NB4 (cell line): ENCODE results near the gene ADGRA1.

ENCODE experiments used
- DNase-seq: peaks from one replicate; pipeline ENCODE4 v3.0.0; 2010; ENCODE audit warnings: low read depth
- H3K4me3 ChIP-seq: one replicate; pipeline ENCODE4 v1.5.1; 2011; ENCODE audit warnings: mild to moderate bottlenecking, low read depth, low read length, moderate library complexity
- MYC ChIP-seq: IDR thresholded peaks from 2 replicates; pipeline ENCODE4 v1.6.1; 2011; ENCODE audit warnings: low read depth, low read length
- POLR2A ChIP-seq: IDR thresholded peaks from 2 replicates; pipeline ENCODE4 v1.6.1; 2011; ENCODE audit warnings: mild to moderate bottlenecking; ENCODE audit not compliant: insufficient read length; ENCODE audit errors: extremely low read depth
- TF ChIP-seq, protein P1 (sequence below): IDR thresholded peaks from one replicate; pipeline ENCODE4 v1.5.1; 2012; ENCODE audit warnings: low read depth, low read length
- TF ChIP-seq, protein P2 (sequence below): IDR thresholded peaks from 2 replicates; pipeline ENCODE4 v1.6.1; 2011; ENCODE audit warnings: low read depth, low read length

The ADGRA1 gene

DNA sequence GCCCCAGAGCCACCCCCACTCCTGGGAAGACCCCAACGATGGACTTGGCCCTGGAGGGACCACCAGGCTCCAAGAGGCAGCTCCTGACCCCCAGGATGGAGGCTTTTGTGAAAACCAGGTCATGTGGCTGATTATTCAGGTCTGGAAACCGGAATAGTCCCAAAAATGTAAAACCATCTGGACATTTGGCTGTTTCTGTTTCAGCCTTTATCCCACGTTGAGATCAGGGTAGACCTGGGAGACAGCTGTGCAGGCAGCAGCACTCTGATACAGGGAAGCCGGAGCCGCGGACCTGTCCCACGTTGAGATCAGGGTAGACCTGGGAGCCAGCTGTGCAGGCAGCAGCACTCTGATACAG, 7.1 kb upstream of the ADGRA1 start:
- no peak for TF ChIP-seq MYC
- TF ChIP-seq, protein P1, sequence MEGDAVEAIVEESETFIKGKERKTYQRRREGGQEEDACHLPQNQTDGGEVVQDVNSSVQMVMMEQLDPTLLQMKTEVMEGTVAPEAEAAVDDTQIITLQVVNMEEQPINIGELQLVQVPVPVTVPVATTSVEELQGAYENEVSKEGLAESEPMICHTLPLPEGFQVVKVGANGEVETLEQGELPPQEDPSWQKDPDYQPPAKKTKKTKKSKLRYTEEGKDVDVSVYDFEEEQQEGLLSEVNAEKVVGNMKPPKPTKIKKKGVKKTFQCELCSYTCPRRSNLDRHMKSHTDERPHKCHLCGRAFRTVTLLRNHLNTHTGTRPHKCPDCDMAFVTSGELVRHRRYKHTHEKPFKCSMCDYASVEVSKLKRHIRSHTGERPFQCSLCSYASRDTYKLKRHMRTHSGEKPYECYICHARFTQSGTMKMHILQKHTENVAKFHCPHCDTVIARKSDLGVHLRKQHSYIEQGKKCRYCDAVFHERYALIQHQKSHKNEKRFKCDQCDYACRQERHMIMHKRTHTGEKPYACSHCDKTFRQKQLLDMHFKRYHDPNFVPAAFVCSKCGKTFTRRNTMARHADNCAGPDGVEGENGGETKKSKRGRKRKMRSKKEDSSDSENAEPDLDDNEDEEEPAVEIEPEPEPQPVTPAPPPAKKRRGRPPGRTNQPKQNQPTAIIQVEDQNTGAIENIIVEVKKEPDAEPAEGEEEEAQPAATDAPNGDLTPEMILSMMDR, result no peak
- TF ChIP-seq POLR2A, result no peak
- TF ChIP-seq, protein P2, sequence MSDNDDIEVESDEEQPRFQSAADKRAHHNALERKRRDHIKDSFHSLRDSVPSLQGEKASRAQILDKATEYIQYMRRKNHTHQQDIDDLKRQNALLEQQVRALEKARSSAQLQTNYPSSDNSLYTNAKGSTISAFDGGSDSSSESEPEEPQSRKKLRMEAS, result no peak
- no peak overlapping the region for H3K4me3 ChIP-seq
- no peak for DNase-seq

DNA sequence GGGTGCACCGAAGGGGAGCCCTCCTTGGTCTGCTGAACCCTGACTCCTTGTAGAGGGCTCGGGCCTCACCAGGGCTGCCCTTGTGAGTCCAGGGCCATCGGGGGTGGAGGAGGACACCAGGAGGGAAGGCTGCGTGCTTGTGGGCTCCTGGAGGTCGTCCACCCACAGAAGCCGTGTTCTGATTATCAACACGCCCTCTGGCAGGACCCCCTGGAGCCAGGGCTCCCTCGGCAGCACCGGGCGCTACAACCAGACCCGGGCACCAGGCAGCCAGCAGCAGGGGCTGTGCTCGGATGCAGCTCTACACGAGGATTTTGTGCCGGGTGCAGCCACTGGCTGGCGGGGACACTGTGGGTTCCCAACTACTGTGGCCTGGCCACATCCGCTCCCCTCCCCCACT, 6.1 kb upstream of the ADGRA1 start:
- no peak for DNase-seq
- TF ChIP-seq POLR2A (no peak), MYC (no peak)
- TF ChIP-seq, protein P1, result no peak
- TF ChIP-seq, protein P2, result no peak
- H3K4me3 ChIP-seq, result no peak overlapping the region

DNA sequence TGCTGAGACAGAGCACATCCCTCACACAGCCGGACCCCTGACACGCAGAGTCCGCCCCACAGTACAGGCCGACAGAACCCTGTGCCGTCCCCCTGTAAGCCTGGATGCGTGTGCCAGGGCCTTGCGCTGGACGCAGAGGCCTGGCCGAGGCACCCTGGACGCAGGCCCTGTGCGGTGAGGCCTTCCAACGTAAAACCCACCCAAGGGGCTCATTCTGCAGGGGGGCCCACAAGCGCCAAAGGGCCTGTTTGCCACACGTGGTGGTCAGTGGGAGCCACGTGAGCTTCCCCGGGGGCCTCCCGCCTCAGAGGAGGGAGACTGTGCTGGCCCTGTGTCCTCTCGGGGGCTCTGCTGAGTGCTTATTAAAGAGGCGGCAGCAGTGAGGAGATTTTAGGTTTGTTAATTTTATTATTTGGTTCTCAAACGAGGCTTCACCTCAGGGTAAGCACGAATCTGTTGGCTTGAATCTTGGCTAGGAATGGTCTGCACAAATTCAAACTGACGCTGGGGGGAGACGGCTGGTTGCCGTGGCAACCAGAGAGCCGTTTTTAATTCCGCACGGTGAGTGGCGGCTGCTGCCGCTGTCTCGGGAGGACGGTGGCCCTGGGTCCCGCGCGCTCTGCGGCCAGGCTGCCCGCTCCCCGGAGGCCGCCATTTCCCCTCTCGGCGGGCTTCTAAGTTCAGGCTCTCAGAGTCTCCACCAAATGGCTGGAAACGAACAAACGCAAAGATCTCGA, 4.9 kb upstream of the ADGRA1 start:
- TF ChIP-seq, protein P2, result no peak
- TF ChIP-seq MYC, result no peak
- TF ChIP-seq, protein P1, result no peak
- no peak for TF ChIP-seq POLR2A
- no peak for DNase-seq
- H3K4me3 ChIP-seq, result no peak overlapping the region

DNA sequence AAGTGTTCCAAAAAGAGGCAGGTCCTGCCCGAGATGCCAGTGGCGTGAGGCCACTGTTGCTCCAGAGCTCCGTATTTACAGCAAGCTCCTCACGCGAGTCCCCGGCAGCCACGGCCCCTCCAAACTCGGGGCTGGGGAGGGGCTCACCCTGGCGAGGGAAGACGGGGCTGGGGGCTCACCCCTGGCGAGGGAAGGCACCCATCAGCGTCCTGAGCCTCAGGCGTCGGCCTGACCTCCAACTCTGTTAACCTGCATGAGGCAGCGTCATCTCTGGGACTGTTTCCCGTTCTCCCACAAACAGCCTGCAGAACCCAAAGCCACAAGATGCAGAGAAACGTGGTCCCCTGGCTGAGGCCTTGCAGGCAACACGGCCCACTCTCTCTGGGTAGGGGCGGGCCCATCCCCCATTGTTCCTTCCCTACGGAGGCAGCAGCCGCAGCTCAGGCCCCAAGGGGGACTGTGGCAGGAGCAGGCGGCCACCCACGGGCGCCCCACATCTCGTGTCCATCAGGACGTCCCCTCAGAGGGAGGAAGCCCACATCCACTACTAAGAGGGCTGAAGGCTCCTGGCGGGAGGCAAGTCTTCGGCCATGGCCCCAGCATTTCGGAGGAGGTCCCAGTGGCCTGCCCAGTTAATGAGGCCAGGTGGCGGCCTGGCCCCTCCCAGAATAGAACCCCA, 4.2 kb upstream of the ADGRA1 start:
- no peak overlapping the region for H3K4me3 ChIP-seq
- DNase-seq, result no peak
- TF ChIP-seq, protein P2, result no peak
- TF ChIP-seq, protein P1, result no peak
- TF ChIP-seq POLR2A (no peak), MYC (no peak)

DNA sequence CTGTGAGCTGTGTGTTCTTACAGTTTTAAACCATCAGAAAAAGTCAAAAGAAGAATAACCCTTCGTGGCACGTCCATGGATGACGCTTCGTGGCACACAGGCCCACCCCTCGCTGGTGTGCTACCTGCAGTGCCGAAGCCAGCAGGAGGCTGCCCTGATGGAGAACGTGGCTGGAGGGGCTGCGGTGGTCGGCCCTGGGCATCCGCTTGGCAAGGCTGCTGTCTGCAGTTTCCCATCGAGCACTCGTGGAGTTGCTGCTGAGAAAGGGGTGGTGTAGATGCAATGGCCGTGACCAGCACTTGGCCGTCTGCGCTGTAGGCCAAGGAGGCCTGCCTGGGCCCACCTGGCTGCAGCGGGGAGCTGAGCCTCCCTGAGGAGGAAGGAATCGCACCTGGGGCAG, 3.2 kb upstream of the ADGRA1 start:
- DNase-seq, result no peak
- TF ChIP-seq MYC, result no peak
- TF ChIP-seq, protein P2, result no peak
- TF ChIP-seq POLR2A, result no peak
- TF ChIP-seq, protein P1, result no peak
- H3K4me3 ChIP-seq, result no peak overlapping the region
